C4-2B (cell line): Measurements from ENCODE around the gene HOXA10.
A peak's percentile ranks its signal among the peaks of the same experiment; 100 is the strongest.

Experiments used
- H3K27ac ChIP-seq: fragments of 450-650 bp; 2 replicates; pipeline ENCODE4 v1.5.1; 2017
- ZFX ChIP-seq: fragments of 450-650 bp; IDR thresholded peaks from 2 replicates; pipeline ENCODE4 v1.6.1; 2017
- TF ChIP-seq, protein P1 (sequence below): fragments of 450-650 bp; conservative IDR thresholded peaks from 2 replicates; pipeline ENCODE4 v1.5.1; 2017; ENCODE audit warnings: mild to moderate bottlenecking

HOXA10 gene

GRCh38 chr7:27198871-27199801 is 25.0 kb upstream of the HOXA10 start:
- no peak for TF ChIP-seq ZFX
- TF ChIP-seq, protein P1, sequence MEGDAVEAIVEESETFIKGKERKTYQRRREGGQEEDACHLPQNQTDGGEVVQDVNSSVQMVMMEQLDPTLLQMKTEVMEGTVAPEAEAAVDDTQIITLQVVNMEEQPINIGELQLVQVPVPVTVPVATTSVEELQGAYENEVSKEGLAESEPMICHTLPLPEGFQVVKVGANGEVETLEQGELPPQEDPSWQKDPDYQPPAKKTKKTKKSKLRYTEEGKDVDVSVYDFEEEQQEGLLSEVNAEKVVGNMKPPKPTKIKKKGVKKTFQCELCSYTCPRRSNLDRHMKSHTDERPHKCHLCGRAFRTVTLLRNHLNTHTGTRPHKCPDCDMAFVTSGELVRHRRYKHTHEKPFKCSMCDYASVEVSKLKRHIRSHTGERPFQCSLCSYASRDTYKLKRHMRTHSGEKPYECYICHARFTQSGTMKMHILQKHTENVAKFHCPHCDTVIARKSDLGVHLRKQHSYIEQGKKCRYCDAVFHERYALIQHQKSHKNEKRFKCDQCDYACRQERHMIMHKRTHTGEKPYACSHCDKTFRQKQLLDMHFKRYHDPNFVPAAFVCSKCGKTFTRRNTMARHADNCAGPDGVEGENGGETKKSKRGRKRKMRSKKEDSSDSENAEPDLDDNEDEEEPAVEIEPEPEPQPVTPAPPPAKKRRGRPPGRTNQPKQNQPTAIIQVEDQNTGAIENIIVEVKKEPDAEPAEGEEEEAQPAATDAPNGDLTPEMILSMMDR, result no peak
- H3K27ac ChIP-seq, result peak overlapping the region; percentile 29; the same call in 1 of the 2 replicates

DNA sequence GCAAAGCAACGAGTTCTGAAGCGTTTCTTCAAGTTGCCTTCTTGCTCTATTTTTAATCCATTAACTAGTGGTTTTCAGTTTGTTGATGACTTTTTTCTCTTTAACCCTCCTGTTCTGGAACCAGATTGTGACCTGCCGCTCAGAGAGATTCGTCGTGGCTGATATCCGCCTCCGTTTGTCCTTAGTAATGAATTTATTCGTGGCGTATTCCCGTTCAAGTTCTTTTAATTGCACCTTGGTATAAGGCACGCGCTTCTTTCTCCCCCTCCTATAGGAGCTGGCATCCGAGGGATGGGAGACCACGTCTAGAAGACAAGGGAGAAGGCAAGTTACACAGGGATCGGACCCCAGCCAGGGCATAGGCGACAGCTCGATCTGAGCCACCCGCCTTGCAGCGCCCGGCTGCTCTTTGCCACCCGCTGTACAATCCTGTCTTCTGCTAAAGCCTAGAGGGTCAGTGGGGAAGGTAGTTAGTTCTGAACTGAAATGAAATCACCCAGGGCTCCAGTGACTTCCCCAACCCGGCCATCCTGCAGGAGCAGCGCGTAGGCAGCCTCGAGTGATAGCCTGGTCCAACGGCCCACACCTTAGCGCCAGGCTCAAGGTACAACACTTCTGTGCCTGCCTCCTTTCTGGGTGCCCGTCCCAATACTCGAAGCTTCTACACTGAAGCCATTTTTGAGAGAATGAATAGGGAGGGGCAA is 24.2 kb upstream of the HOXA10 start:
- TF ChIP-seq, protein P1, result no peak
- no peak for TF ChIP-seq ZFX
- no peak overlapping the region for H3K27ac ChIP-seq

- H3K27ac ChIP-seq, result no peak overlapping the region
- no peak for TF ChIP-seq ZFX
- TF ChIP-seq, protein P1, result no peak
These were observed 23.3 kb upstream of the HOXA10 start for GRCh38 chr7:27197137-27198042.

DNA sequence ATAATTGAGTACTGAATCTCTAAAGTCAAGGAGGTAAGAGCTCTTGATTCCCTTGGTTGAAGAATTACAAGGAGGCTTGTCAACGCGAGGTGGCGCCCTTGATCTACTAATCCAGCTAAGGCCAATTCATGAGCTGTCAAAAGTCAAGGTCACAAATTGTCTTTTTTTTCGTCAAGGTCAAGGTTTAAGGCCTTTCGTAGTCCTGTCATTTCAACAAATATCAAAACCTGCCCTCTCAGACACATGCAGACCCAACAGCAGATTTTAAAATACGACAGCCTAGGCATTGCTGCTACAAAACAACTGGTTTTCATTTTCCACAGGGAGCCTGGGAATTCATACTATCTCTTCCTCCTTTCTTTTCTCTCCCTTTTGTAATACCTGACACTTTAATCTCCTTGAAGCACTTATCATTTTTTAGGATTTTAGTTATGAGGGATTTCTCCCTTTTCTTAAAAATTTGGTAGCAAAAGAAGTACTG is 22.2 kb upstream of the HOXA10 start:
- H3K27ac ChIP-seq, result no peak overlapping the region
- no peak for TF ChIP-seq ZFX
- TF ChIP-seq, protein P1, result peak; percentile 89

DNA sequence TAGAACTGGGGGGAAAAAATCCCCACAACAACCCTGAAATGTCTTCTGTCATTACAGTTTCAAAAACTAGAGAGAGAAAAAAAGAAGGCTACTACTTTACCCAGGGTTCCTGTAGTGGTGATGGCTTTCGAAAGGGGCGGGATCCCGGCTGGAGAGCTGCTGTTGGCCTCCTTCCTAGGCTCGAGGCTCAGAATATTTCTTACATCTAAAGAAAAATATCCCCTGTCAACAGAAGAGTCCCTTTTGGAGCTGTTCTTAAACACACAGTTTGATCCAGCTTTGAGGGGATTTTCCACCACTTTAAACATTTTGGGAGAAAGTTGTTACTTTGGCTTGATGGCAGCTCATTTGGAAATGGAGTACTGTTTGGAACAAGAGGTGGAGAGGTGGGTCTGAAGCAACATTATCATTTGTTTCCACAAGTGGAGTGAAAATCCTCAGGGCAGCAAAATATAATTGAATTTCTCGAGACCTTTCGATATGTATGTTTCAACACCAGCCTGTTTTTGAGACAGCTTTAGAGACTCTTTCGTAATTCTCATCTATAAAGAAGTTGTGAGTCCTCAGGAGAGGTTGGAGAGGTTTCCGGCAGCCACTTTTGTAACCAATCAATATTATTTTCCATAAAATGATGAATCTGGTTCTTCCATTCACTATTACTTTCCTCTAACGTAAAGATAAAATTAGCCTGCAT is 20.7 kb upstream of the HOXA10 start:
- TF ChIP-seq ZFX, result no peak
- TF ChIP-seq, protein P1, result no peak
- H3K27ac ChIP-seq, result no peak overlapping the region

GRCh38 chr7:27194002-27194352 is 19.9 kb upstream of the HOXA10 start:
- H3K27ac ChIP-seq, result no peak overlapping the region

More at GRCh38 chr7:27194002-27194352, 19.9 kb upstream of the HOXA10 start:
- no peak for TF ChIP-seq ZFX
- TF ChIP-seq, protein P1, result no peak
